ENCODE results near the gene KIF1B.
"Not testable (repeated sequence)": the region's sequence is repeated elsewhere in the genome, so short reads cannot be mapped to it uniquely, and the experiment has no call there.

KIF1B gene

GRCh38 chr1:10204003-10204642, 6.2 kb upstream of the KIF1B start:
- DNase-seq, result no peak

GRCh38 chr1:10205206-10205605, 5.2 kb upstream of the KIF1B start:
- not testable (repeated sequence) for H3K4me2 ChIP-seq (ENCODE audit: insufficient read depth, low read length); H3K36me3 ChIP-seq (ENCODE audit: insufficient read depth, low read length); H3K27ac ChIP-seq (ENCODE audit: low read length); H3K9ac ChIP-seq (ENCODE audit: low read depth, low read length); DNase-seq; H3K4me1 ChIP-seq (ENCODE audit: insufficient read depth, low read length); H3K27me3 ChIP-seq (ENCODE audit: insufficient read depth, low read length, poor library complexity); H3K79me2 ChIP-seq (ENCODE audit: insufficient read depth, low read length); H3K9me3 ChIP-seq (ENCODE audit: insufficient read depth, low read length, severe bottlenecking); H2AFZ ChIP-seq (ENCODE audit: low read depth, low read length); H4K20me1 ChIP-seq (ENCODE audit: insufficient read depth, low read length); H3K4me3 ChIP-seq (ENCODE audit: low read depth in 1 of 2, low read length in 2 of 2); ATAC-seq (ENCODE audit: insufficient read depth, low read depth)

More at GRCh38 chr1:10204003-10204642, 6.2 kb upstream of the KIF1B start:
- Histone ChIP-seq H3K36me3 (ENCODE audit: insufficient read depth, low read length) (no peaks in the 10 kb centered on the region), H3K27ac (ENCODE audit: low read length) (no peak overlapping the region), H3K4me2 (ENCODE audit: insufficient read depth, low read length) (no peak overlapping the region), H3K79me2 (ENCODE audit: insufficient read depth, low read length) (no peaks in the 10 kb centered on the region), H3K27me3 (ENCODE audit: insufficient read depth, low read length, poor library complexity) (peaks cover 3% of the 10 kb centered on the region), H4K20me1 (ENCODE audit: insufficient read depth, low read length) (no peaks in the 10 kb centered on the region), H3K4me3 (ENCODE audit: low read depth in 1 of 2, low read length in 2 of 2) (no peak overlapping the region), H3K4me1 (ENCODE audit: insufficient read depth, low read length) (peaks cover under 1% of the 10 kb centered on the region; the same call in 1 of the 2 replicates), H3K9me3 (ENCODE audit: insufficient read depth, low read length, severe bottlenecking) (no peaks in the 10 kb centered on the region), H2AFZ (ENCODE audit: low read depth, low read length) (no peak overlapping the region), H3K9ac (ENCODE audit: low read depth, low read length) (no peak overlapping the region)
- TF ChIP-seq EZH2 (IDR thresholded peaks at IDR 0.05; ENCODE audit: borderline replicate concordance, low read depth, low read length, severe bottlenecking) (no peak), CTCF (IDR thresholded peaks at IDR 0.05; ENCODE audit: borderline replicate concordance, extremely low read depth, low read length, poor library complexity, severe bottlenecking) (no peak)
- no peak for ATAC-seq (ENCODE audit: insufficient read depth, low read depth)

- Histone ChIP-seq H3K4me3 (ENCODE audit: low read depth in 1 of 2, low read length in 2 of 2) (no peak overlapping the region), H3K9ac (ENCODE audit: low read depth, low read length) (no peak overlapping the region), H3K4me1 (ENCODE audit: insufficient read depth, low read length) (peaks cover 24% of the 10 kb centered on the region), H4K20me1 (ENCODE audit: insufficient read depth, low read length) (no peaks in the 10 kb centered on the region), H3K27ac (ENCODE audit: low read length) (no peak overlapping the region), H3K79me2 (ENCODE audit: insufficient read depth, low read length) (peaks cover 6% of the 10 kb centered on the region), H3K27me3 (ENCODE audit: insufficient read depth, low read length, poor library complexity) (no peaks in the 10 kb centered on the region), H2AFZ (ENCODE audit: low read depth, low read length) (no peak overlapping the region), H3K4me2 (ENCODE audit: insufficient read depth, low read length) (no peak overlapping the region), H3K9me3 (ENCODE audit: insufficient read depth, low read length, severe bottlenecking) (no peaks in the 10 kb centered on the region), H3K36me3 (ENCODE audit: insufficient read depth, low read length) (no peaks in the 10 kb centered on the region)
- DNase-seq, result no peak
- TF ChIP-seq EZH2 (IDR thresholded peaks at IDR 0.05; ENCODE audit: borderline replicate concordance, low read depth, low read length, severe bottlenecking) (no peak), CTCF (IDR thresholded peaks at IDR 0.05; ENCODE audit: borderline replicate concordance, extremely low read depth, low read length, poor library complexity, severe bottlenecking) (no peak)
- no peak for ATAC-seq (ENCODE audit: insufficient read depth, low read depth)
Measured at GRCh38 chr1:10207810-10208209, 2.6 kb upstream of the KIF1B start.

GRCh38 chr1:10208537-10208936, 1.8 kb upstream of the KIF1B start:
- H3K9me3 ChIP-seq (ENCODE audit: insufficient read depth, low read length, severe bottlenecking), result no peaks in the 10 kb centered on the region
- H3K27me3 ChIP-seq (ENCODE audit: insufficient read depth, low read length, poor library complexity), result no peaks in the 10 kb centered on the region
- H3K79me2 ChIP-seq (ENCODE audit: insufficient read depth, low read length), result peaks cover 6% of the 10 kb centered on the region
- ATAC-seq (ENCODE audit: insufficient read depth, low read depth), result no peak
- no peak for DNase-seq
- H3K36me3 ChIP-seq (ENCODE audit: insufficient read depth, low read length), result no peaks in the 10 kb centered on the region
- H3K4me1 ChIP-seq (ENCODE audit: insufficient read depth, low read length), result peaks cover 24% of the 10 kb centered on the region
- TF ChIP-seq EZH2 (IDR thresholded peaks at IDR 0.05; ENCODE audit: borderline replicate concordance, low read depth, low read length, severe bottlenecking) (no peak), CTCF (IDR thresholded peaks at IDR 0.05; ENCODE audit: borderline replicate concordance, extremely low read depth, low read length, poor library complexity, severe bottlenecking) (no peak)
- H3K4me3 ChIP-seq (ENCODE audit: low read depth in 1 of 2, low read length in 2 of 2), result no peak overlapping the region
- no peaks in the 10 kb centered on the region for H4K20me1 ChIP-seq (ENCODE audit: insufficient read depth, low read length)
- H3K4me2 ChIP-seq (ENCODE audit: insufficient read depth, low read length), result no peak overlapping the region
- H2AFZ ChIP-seq (ENCODE audit: low read depth, low read length), result no peak overlapping the region
- no peak overlapping the region for H3K27ac ChIP-seq (ENCODE audit: low read length)
- H3K9ac ChIP-seq (ENCODE audit: low read depth, low read length), result no peak overlapping the region
